GM18505 (cell line): ENCODE data around the gene ITGA11.

ENCODE experiments used
- ATAC-seq: cut with Tn5 transposase; IDR thresholded peaks from one replicate; pipeline ENCODE4 v1.9.1; 2021; ENCODE audit not compliant: unreplicated experiment
- POLR2A ChIP-seq: IDR thresholded peaks from 4 replicates; pipeline ENCODE4 v1.6.1; 2011; ENCODE audit warnings: borderline replicate concordance; ENCODE audit not compliant: insufficient read depth, insufficient read length; ENCODE audit errors: extremely low read depth

Gene ITGA11

GRCh38 chr15:68371160-68371559, 60.8 kb downstream of the ITGA11 start:
- ATAC-seq = no peak
- no peak for TF ChIP-seq POLR2A

GRCh38 chr15:68370768-68371151, 61.2 kb downstream of the ITGA11 start:
- TF ChIP-seq POLR2A = no peak
- no peak for ATAC-seq

- no peak for ATAC-seq
Observed at GRCh38 chr15:68369931-68370767, 61.8 kb downstream of the ITGA11 start.

GRCh38 chr15:68368731-68369435, 63.1 kb downstream of the ITGA11 start:
- TF ChIP-seq POLR2A = no peak

More at GRCh38 chr15:68369931-68370767, 61.8 kb downstream of the ITGA11 start:
- no peak for TF ChIP-seq POLR2A

GRCh38 chr15:68367992-68368391, 64.0 kb downstream of the ITGA11 start:
- TF ChIP-seq POLR2A = no peak
- ATAC-seq = no peak

More at GRCh38 chr15:68368731-68369435, 63.1 kb downstream of the ITGA11 start:
- ATAC-seq = no peak

GRCh38 chr15:68367226-68367625, 64.7 kb downstream of the ITGA11 start:
- ATAC-seq = no peak
- TF ChIP-seq POLR2A = no peak

- no peak for ATAC-seq
- no peak for TF ChIP-seq POLR2A
Observed at GRCh38 chr15:68366314-68366713, 65.6 kb downstream of the ITGA11 start.

- no peak for ATAC-seq
Observed at GRCh38 chr15:68365770-68366169, 66.2 kb downstream of the ITGA11 start.

GRCh38 chr15:68365140-68365745, 66.7 kb downstream of the ITGA11 start:
- no peak for ATAC-seq
- no peak for TF ChIP-seq POLR2A

More at GRCh38 chr15:68365770-68366169, 66.2 kb downstream of the ITGA11 start:
- TF ChIP-seq POLR2A = no peak

GRCh38 chr15:68364660-68365035, 67.3 kb downstream of the ITGA11 start:
- ATAC-seq = no peak
- TF ChIP-seq POLR2A = no peak

- ATAC-seq = no peak
- no peak for TF ChIP-seq POLR2A
Observed at GRCh38 chr15:68364028-68364659, 67.8 kb downstream of the ITGA11 start.

GRCh38 chr15:68363353-68363752, 68.6 kb downstream of the ITGA11 start:
- no peak for TF ChIP-seq POLR2A
- ATAC-seq = no peak

- ATAC-seq = no peak
- TF ChIP-seq POLR2A = no peak
Observed at GRCh38 chr15:68362537-68363126, 69.3 kb downstream of the ITGA11 start.
